GM12878 (cell line): Measurements from ENCODE around the gene RAPGEF1. TPM values are rescaled to one million over a fixed set of nuclear protein-coding genes. Genes with fewer than 3 reads are reported as not detected.
"Not testable (repeated sequence)": the region's sequence is repeated elsewhere in the genome, so short reads cannot be mapped to it uniquely, and the experiment has no call there.

Experiments used
- ATAC-seq: fragments of 200-7000 bp; cut with Tn5 transposase; 3 replicates; pipeline ENCODE4 v1.9.1; 2020; ENCODE audit warnings: mild to moderate bottlenecking, moderate library complexity
- BruUV-seq: library from RNA; stranded (reverse); fragments of 400-500 nt; replicated peaks from 2 replicates; lab custom pipeline; 2021; lab: Mats Ljungman, UMichigan
- CTCF ChIA-PET: fragments of 300-600 bp; sonication (Branson Sonifier 250); formaldehyde crosslinking; extraction: SDS; loops from one replicate; lab custom pipeline; 2021; ENCODE audit warnings: inconsistent platforms; lab: Yijun Ruan, JAX
- POLR2A ChIA-PET: fragments of 350-600 bp; formaldehyde crosslinking; extraction: SDS; loops from one replicate; lab custom pipeline; 2021; ENCODE audit warnings: inconsistent platforms; lab: Charles Lee
- RAD21 ChIA-PET: fragments of 300-600 bp; sonication (Branson Sonifier 250); formaldehyde crosslinking; loops from one replicate; lab custom pipeline; 2023; ENCODE audit warnings: antibody characterized with exemption; ENCODE audit not compliant: unreplicated experiment; lab: Charles Lee
- SMC1A ChIA-PET: fragments of 300-600 bp; sonication (Branson Sonifier 250); formaldehyde crosslinking; loops from one replicate; lab custom pipeline; 2023; ENCODE audit not compliant: unreplicated experiment, uncharacterized antibody; lab: Charles Lee
- DNase-seq: peaks from one replicate; pipeline ENCODE4 v3.0.0-alpha.2; 2011; ENCODE audit warnings: low read depth, low spot score
- FAIRE-seq: peaks from 3 replicates; lab custom pipeline; 2011; peaks lifted over from hg19 to GRCh38; lab: Jason Lieb, UNC
- H2AFZ ChIP-seq: 2 replicates; pipeline ENCODE4 v1.6.0; 2011; ENCODE audit warnings: low read depth, low read length, control low read depth; ENCODE audit not compliant: control insufficient read depth
- H3K27ac ChIP-seq: 2 replicates; pipeline ENCODE4 v1.5.1; 2011; ENCODE audit warnings: control low read depth; ENCODE audit not compliant: control insufficient read depth, insufficient read depth
- H3K27me3 ChIP-seq, 2 experiments: replicated peaks in 1 of 2; 2 replicates each; pipeline versions ENCODE4 v1.6.0 to v1.6.1; 2011; ENCODE audit warnings: low read length in 1 of 2; ENCODE audit not compliant: control insufficient read depth in 2 of 2, insufficient read depth in 2 of 2
- H3K36me3 ChIP-seq, 2 experiments: 2 replicates each; pipeline ENCODE4 v1.5.1; 2011; ENCODE audit warnings: low read length in 1 of 2; ENCODE audit not compliant: control insufficient read depth in 2 of 2, insufficient read depth in 2 of 2
- H3K4me1 ChIP-seq: 2 replicates; pipeline ENCODE4 v1.6.1; 2011; ENCODE audit warnings: mild to moderate bottlenecking, low read length, moderate library complexity, mixed read lengths; ENCODE audit not compliant: control insufficient read depth, insufficient read depth
- H3K4me2 ChIP-seq: 2 replicates; pipeline ENCODE4 v1.6.0; 2011; ENCODE audit warnings: control low read depth; ENCODE audit not compliant: control insufficient read depth, insufficient read depth
- H3K4me3 ChIP-seq: fragments of 200-600 bp; sonication (generic); 2 replicates; pipeline ENCODE4 v1.5.1; 2016
- H3K79me2 ChIP-seq: 2 replicates; pipeline ENCODE4 v1.6.0; 2011; ENCODE audit warnings: low read length; ENCODE audit not compliant: control insufficient read depth, insufficient read depth
- H3K9ac ChIP-seq: 2 replicates; pipeline ENCODE4 v1.8.0; 2011; ENCODE audit warnings: low read length, control low read depth, mixed read lengths; ENCODE audit not compliant: control insufficient read depth, insufficient read depth
- H3K9me3 ChIP-seq: replicated peaks from 3 replicates; pipeline ENCODE4 v1.5.1; 2011; ENCODE audit warnings: mild to moderate bottlenecking, low read length; ENCODE audit not compliant: control insufficient read depth, insufficient read depth
- H4K20me1 ChIP-seq: 2 replicates; pipeline ENCODE4 v1.6.0; 2011; ENCODE audit not compliant: control insufficient read depth, insufficient read depth
- CBX5 ChIP-seq: sonication (generic); IDR thresholded peaks from 2 replicates; pipeline ENCODE4 v1.6.1; 2016; ENCODE audit warnings: low read depth, moderate library complexity, mild to moderate bottlenecking, inconsistent platforms
- FOS ChIP-seq: IDR thresholded peaks from 3 replicates; pipeline ENCODE4 v1.6.1; 2011; ENCODE audit warnings: borderline replicate concordance; ENCODE audit not compliant: insufficient read length; ENCODE audit errors: extremely low read depth
- JUND ChIP-seq: IDR thresholded peaks from 2 replicates; pipeline ENCODE4 v1.6.1; 2012; ENCODE audit warnings: low read depth, mild to moderate bottlenecking, low read length, improper control_type of control experiment, moderate library complexity
- WGBS: methylation state at CpG from one replicate; pipeline ENCODE4 v1.1.6; 2016; ENCODE audit warnings: low lambda C conversion rate; ENCODE audit not compliant: insufficient replicate concordance, insufficient coverage; ENCODE audit errors: missing lambda C conversion rate; 5-methylcytosine and 5-hydroxymethylcytosine counted together
- in situ Hi-C: fragments of 300-500 bp; cut with MboI; formaldehyde crosslinking; loops from 9 replicates; pipeline ENCODE4 v1.14.3; 2018; ENCODE audit warnings: mixed read lengths
- intact Hi-C: fragments of 100-400 bp; cut with micrococcal nuclease; formaldehyde crosslinking; loops from one replicate; pipeline ENCODE4 v1.14.2; 2022; ENCODE audit not compliant: unreplicated experiment
- polyA plus RNA-seq, 11 experiments: library from polyadenylated mRNA; depleted of rRNA in 4 of 11; unstranded in 6 of 11; stranded (reverse) in 5 of 11; fragments of >200 nt; fragmentation: Nextera tagmentation in 4 of 11; fragmentation: Illumina TruSeq in 1 of 11; extraction: Ambion mirVana in 4 of 11; extraction: Trizol in 1 of 11; gene quantifications; 1 replicate in 1 of 11; 2 replicates in 10 of 11; pipeline versions ENCODE4 v1.2.1 to v1.2.3, GENCODE V29; 2011 to 2016; ENCODE audit warnings: inconsistent platforms in 2 of 11, missing spikeins in 2 of 11, low read depth in 1 of 11
- total RNA-seq, 4 experiments: library from RNA; depleted of rRNA in 3 of 4; stranded (reverse); fragments of >200 nt in 3 of 4; fragmentation: Illumina TruSeq in 1 of 4; extraction: Trizol in 1 of 4; gene quantifications; 2 replicates each; pipeline versions ENCODE4 v1.2.1 to v1.2.3, GENCODE V29; 2013 to 2021

Gene RAPGEF1
- total and polyA plus RNA-seq, 10 of the 15 experiments (the other 5 are each of a cell fraction or from before 2014, with no cell fraction given) = 0.42 to 113 (median 45.9) TPM

DNA sequence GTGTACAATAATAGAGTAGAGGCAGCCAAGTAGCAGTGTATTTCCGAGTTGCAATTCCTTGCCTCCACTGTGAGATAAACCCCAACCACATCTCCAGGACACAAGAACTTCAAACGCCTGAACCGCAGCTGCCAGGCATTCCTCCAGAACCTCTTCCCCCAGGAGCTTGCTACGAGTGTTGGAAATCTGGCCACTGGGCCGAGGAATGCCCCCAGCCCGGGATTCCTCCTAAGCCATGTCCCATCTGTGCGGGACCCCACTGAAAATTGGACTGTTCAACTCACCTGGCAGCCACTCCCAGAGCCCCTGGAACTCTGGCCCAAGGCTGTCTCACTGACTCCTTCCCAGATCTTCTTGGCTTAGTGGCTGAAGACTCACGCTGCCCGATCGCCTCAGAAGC, 190.7 kb downstream of the RAPGEF1 start:
- not testable (repeated sequence) for ATAC-seq

DNA sequence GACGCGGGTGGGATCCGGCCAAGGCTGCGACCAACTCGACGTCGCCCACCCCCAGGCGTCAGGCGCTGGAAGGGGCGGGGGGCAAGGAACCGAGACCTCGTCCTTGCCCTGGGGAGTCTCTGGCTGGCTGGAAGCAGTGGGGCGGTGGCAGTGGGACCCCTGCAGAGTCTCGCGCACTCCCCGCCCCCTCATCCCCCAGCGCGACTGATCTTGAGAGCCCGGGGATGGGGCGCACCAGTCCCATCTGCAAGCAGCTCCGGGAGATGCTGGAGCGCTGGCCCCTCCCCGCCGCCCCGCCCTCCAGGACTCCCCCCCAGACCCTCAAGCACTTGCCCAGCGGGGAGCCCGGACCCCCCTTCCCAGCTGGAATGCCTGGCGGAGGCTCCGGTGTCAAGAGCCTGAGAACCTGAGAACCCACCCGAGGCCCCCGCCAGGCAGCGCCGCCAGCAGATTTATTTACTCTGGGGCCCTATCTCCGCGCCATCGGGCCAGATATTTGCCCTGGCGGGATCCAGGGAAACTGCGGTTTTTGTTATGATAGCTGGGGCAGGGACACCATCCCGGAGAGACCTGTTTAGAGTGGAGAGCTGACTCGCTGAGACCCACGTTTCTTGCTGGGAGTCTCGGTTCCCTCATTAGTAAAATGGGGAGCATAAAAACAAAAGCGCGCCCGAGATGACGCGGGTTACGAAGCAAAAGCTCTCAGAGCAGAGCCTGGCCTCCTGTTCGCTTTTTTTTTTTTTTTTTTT, 193.4 kb downstream of the RAPGEF1 start:
- POLR2A ChIA-PET = interaction anchor here (0.6 kb wide), 1 partner anchor 163 kb away, joined by 7 read pairs; no protein-coding TSS in a partner anchor
- no peak for ATAC-seq
- SMC1A ChIA-PET = interaction anchor here (1.5 kb wide), 1 partner anchor 14 kb away, joined by 4 read pairs; no protein-coding TSS in a partner anchor
- in situ Hi-C loops = no loop called here
- Histone ChIP-seq H2AFZ (no peak overlapping the region), H3K9ac (no peak overlapping the region), H3K79me2 (no peaks in the 10 kb centered on the region), H3K4me3 (no peak overlapping the region), H3K27me3 (peaks cover 0 to 2% of the 10 kb centered on the region in 2 experiments; a peak in 2 of 4 replicates), H3K4me1 (no peaks in the 10 kb centered on the region), H3K27ac (no peak overlapping the region), H3K4me2 (no peak overlapping the region), H3K36me3 (no peaks in the 10 kb centered on the region), H3K9me3 (peaks cover 15% of the 10 kb centered on the region), H4K20me1 (no peaks in the 10 kb centered on the region)
- no peak for DNase-seq
- no TSS peak for BruUV-seq
- CTCF ChIA-PET = interaction anchor here (1.5 kb wide), 1 partner anchor 148 kb away, joined by 3 read pairs; no protein-coding TSS in a partner anchor
- FAIRE-seq = no peak
- intact Hi-C loops = no loop called here
- 54% methylated on average over 23 of the region's 49 CpGs for WGBS
- RAD21 ChIA-PET = no interaction called here
- TF ChIP-seq CBX5 = no peak
- no peak for TF ChIP-seq JUND
- TF ChIP-seq FOS = no peak

More for the DNA sequence above, 190.7 kb downstream of the RAPGEF1 start:
- H3K36me3 ChIP-seq, H3K9me3 ChIP-seq, H3K9ac ChIP-seq, H4K20me1 ChIP-seq, in situ Hi-C loops, SMC1A ChIA-PET, H3K27me3 ChIP-seq, DNase-seq, H3K27ac ChIP-seq, H3K79me2 ChIP-seq, intact Hi-C loops, H3K4me2 ChIP-seq, FAIRE-seq, H3K4me1 ChIP-seq, CTCF ChIA-PET, BruUV-seq, RAD21 ChIA-PET, H3K4me3 ChIP-seq, H2AFZ ChIP-seq: not testable (repeated sequence)
- 35% methylated on average over 10 of the region's 10 CpGs for WGBS
- POLR2A ChIA-PET = interaction anchor here (0.6 kb wide), 1 partner anchor 603 kb away, joined by 3 read pairs; no protein-coding TSS in a partner anchor
